Mucosa of descending colon (tissue), 3 donors: ENCODE results near the gene APEH. TPM values are rescaled to one million over a fixed set of nuclear protein-coding genes. Genes with fewer than 3 reads are reported as not detected.

Source experiments
- ATAC-seq: fragments of 200-7000 bp; cut with Tn5 transposase; one replicate; pipeline ENCODE4 v1.9.1; 2020; ENCODE audit warnings: mild to moderate bottlenecking, moderate library complexity
- DNase-seq, 3 donors: peaks; one replicate each; pipeline ENCODE4 v3.0.0-alpha.2; 2020
- H3K36me3 ChIP-seq: fragments of 200-600 bp; one replicate; pipeline ENCODE4 v1.8.0; 2021; ENCODE audit warnings: low read depth, mild to moderate bottlenecking
- H3K4me1 ChIP-seq: fragments of 200-600 bp; one replicate; pipeline ENCODE4 v1.8.0; 2021; ENCODE audit warnings: low read depth, mild to moderate bottlenecking
- H3K4me3 ChIP-seq: fragments of 200-600 bp; one replicate; pipeline ENCODE4 v1.8.0; 2021; ENCODE audit warnings: mild to moderate bottlenecking
- H3K9me3 ChIP-seq: fragments of 200-600 bp; one replicate; pipeline ENCODE4 v1.8.0; 2021; ENCODE audit warnings: mild to moderate bottlenecking
- CTCF ChIP-seq: fragments of 200-600 bp; IDR thresholded peaks from one replicate; pipeline ENCODE4 v1.8.0; 2022; ENCODE audit warnings: antibody characterized with exemption, mild to moderate bottlenecking
- intact Hi-C, 2 donors: fragments of 100-400 bp; cut with DNase I in 1 of 2; cut with micrococcal nuclease in 1 of 2; formaldehyde crosslinking; loops; one replicate each; pipeline versions ENCODE4 v1.11.0 to v1.11.1; 2022; cut with DNase I, micrococcal nuclease
- total RNA-seq, 3 donors: library from RNA; stranded (reverse); fragmentation: NEBNext Ultra II Directional in 2 of 3; extraction: Animal tissue kit (Norgen Biotek cat#: 25700) in 2 of 3; gene quantifications; one replicate each; pipeline versions ENCODE4 v1.2.1 to v1.2.4, GENCODE V29; 2021 to 2023
- donor health status: DM: no; HTN: no; CAD: no; lungs with moderate emphysema.
- donor health status: DM: no; HTN: no; CAD: no.
- donor health status: DM: no; HTN: yes; CAD: no.

The APEH gene
- total RNA-seq, 3 donors from 2014 or later, result 110 to 176 (median 142) TPM

GRCh38 chr3:49721596-49721895 lies 47.4 kb downstream of the APEH start:
- H3K4me3 ChIP-seq, result no peak overlapping the region
- intact Hi-C loops, result no loop called here
- peaks cover 5% of the 10 kb centered on the region for H3K36me3 ChIP-seq
- peaks cover 40% of the 10 kb centered on the region for H3K4me1 ChIP-seq
- no peaks in the 10 kb centered on the region for H3K9me3 ChIP-seq
- no peak for TF ChIP-seq CTCF
- no peak for DNase-seq
- ATAC-seq, result no peak

- no peak overlapping the region for H3K4me3 ChIP-seq
Measured at GRCh38 chr3:49721896-49722781, 48.0 kb downstream of the APEH start.

GRCh38 chr3:49722896-49723295 lies 48.7 kb downstream of the APEH start:
- ATAC-seq (no peak), DNase-seq (no peak)
- intact Hi-C loops, result no loop called here
- Histone ChIP-seq H3K4me1 (peaks cover 44% of the 10 kb centered on the region), H3K9me3 (no peaks in the 10 kb centered on the region), H3K4me3 (peak overlapping the region; percentile 96), H3K36me3 (peaks cover 5% of the 10 kb centered on the region)
- no peak for TF ChIP-seq CTCF

More at GRCh38 chr3:49721896-49722781, 48.0 kb downstream of the APEH start:
- ATAC-seq, result no peak
- Histone ChIP-seq H3K9me3 (no peaks in the 10 kb centered on the region), H3K4me1 (peaks cover 44% of the 10 kb centered on the region), H3K36me3 (peaks cover 5% of the 10 kb centered on the region)
- peak in 1 of 3 donors; percentile 40 for DNase-seq
- no peak for TF ChIP-seq CTCF
- intact Hi-C loops, result no loop called here

- Histone ChIP-seq H3K9me3 (no peaks in the 10 kb centered on the region), H3K36me3 (peaks cover 5% of the 10 kb centered on the region), H3K4me1 (peaks cover 43% of the 10 kb centered on the region), H3K4me3 (peak overlapping the region; percentile 96)
- TF ChIP-seq CTCF, result no peak
- peak; percentile 88 to 93 (median 88) for DNase-seq
- ATAC-seq, result peak; percentile 68
- intact Hi-C loops, result no loop called here
Measured at GRCh38 chr3:49723296-49723627, 49.1 kb downstream of the APEH start.

- H3K36me3 ChIP-seq, result peaks cover 5% of the 10 kb centered on the region
- intact Hi-C loops, result no loop called here
- H3K4me1 ChIP-seq, result peaks cover 36% of the 10 kb centered on the region
- DNase-seq (peak; percentile 97 to 99 (median 98)), ATAC-seq (peak; percentile 87)
- H3K4me3 ChIP-seq, result peak within 1 kb of the TSS; percentile 96
- no peaks in the 10 kb centered on the region for H3K9me3 ChIP-seq
- TF ChIP-seq CTCF, result no peak
Measured at GRCh38 chr3:49723628-49724551, 49.7 kb downstream of the APEH start, which contains the start of gene GMPPB. TSS of gene GMPPB (minus strand) at chr3:49723951. CDS start at chr3:49723726, 225 bp downstream.
